Measurements from ENCODE around the gene GNRHR.

The GNRHR gene

DNA sequence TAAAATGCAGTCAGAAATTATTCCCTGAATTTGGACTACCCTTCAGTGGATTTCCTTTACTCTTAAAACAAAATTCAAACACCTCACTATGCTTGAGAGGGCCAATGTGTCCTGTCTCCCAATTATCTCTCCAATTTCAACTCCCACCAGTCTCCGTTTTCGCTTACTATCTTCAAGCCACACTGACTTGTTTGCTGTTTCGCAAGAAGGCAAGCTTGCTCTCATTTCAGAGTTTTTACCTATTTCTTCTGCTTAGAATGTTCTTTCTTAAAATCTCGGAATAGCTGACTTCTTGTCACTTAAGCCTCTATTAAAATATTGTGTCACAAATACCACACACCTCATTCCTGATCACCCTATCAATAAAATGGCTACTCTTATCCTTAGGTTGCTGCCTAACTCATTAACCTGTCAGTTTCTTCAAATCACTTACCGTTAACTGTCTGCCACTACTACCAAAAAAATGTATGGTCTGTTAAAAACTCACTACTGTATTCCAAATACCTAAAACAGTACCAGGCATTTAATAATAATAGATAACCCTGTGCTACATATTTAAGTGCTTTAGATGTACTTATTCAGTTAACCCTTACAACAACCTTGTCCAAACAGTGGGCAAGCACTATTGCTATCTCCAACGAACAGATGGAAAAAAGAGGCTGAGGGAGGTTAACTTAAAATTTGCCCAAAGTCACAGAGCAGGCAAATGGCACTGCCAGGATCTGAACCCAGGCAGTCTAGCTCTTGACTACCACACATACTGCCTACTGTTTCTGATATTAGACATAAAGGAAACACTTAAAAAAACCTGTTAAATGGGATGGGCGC, 56.1 kb downstream of the GNRHR start:
- DNase-seq, result no peak

DNA sequence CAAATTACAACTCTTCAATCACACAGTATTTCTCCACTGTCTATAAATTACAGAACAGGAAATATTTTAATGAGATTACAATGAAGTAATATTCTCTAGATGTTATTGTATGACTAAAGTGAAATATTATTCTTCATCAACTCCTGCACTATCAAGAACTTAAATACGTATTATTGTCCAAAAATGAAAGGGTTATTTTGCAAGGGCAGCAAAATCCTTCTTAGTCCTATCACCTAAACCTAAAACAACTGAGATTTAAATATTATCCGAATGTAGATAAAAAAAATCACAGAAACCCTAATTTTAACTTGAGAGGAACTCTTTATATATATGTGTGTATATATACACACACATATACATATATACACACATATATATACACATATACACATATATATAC, 58.1 kb downstream of the GNRHR start:
- DNase-seq, result no peak

DNA sequence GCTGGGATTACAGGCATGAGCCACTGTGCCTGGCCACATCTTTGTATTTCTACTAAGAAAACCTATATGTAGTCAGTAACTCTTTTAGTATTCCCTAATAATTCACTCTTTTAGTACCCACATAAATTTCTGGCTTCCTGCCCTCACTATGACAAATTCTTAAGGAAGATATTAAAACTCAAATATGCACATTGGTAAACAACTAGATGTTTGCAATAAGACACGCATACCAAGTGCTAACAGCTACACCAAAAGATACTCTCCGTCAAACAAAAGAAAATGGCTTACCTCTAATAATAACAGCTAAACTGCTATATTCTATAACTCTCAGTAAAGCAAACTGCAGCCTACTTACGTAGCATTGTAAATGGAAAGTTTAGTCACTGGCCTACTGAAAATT, 59.5 kb downstream of the GNRHR start:
- DNase-seq, result no peak

DNA sequence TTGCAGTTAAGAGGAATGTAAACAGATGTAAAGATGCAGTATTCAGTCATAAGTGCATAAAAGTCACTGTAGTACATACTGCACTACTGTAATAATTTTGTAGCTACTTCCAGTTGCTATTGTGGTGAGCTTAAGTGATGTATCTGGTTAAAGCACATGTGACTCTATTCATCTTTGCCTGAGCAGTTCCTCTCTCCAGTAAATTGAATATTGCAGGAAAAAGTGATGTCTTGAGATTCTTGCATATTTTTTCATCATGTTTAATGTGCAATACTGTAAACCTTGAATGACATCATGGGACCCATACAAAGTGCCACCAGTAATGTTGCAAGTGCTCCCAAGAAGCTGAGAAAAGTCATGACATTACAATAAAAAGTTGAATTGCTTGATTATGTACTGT, 62.9 kb downstream of the GNRHR start:
- DNase-seq, result no peak

Measured in activated CD4-positive, CD25-positive, alpha-beta regulatory T cell treated with anti-CD3 and anti-CD28 coated beads, Interleukin-2, amount 50 U/mL, for 72 hours (primary cell).